Neural cell (in vitro differentiated cells): ENCODE data around the gene SSR2. TPM values are rescaled to one million over a fixed set of nuclear protein-coding genes. Genes with fewer than 3 reads are reported as not detected.

Experiments
- H2AFZ ChIP-seq: fragments of 200-600, 300-800 bp; sonication (generic), shearing (Covaris generic); 2 replicates; pipeline ENCODE4 v1.6.0; 2014; ENCODE audit warnings: low read depth, mild to moderate bottlenecking, antibody characterized with exemption, low read length, moderate library complexity
- H3F3A ChIP-seq: fragments of 200-600 bp; shearing (Covaris generic); 2 replicates; pipeline ENCODE4 v1.6.1; 2016; ENCODE audit warnings: mild to moderate bottlenecking, moderate library complexity, mixed read lengths, antibody characterized with exemption, low read length; ENCODE audit not compliant: insufficient read depth, poor library complexity, severe bottlenecking
- H3K27ac ChIP-seq: fragments of 200-600, 300-800 bp; sonication (generic), shearing (Covaris generic); 2 replicates; pipeline ENCODE4 v1.5.1; 2014; ENCODE audit warnings: mild to moderate bottlenecking, low read length, moderate library complexity
- H3K27me3 ChIP-seq: fragments of 300-800, 200-600 bp; sonication (generic), shearing (Covaris generic); 2 replicates; pipeline ENCODE4 v1.6.0; 2014; ENCODE audit warnings: mild to moderate bottlenecking, low read depth, low read length, moderate library complexity; ENCODE audit not compliant: insufficient read depth
- H3K36me3 ChIP-seq: fragments of 300-800, 200-600 bp; sonication (generic), shearing (Covaris generic); 2 replicates; pipeline ENCODE4 v1.5.1; 2014; ENCODE audit warnings: mild to moderate bottlenecking, antibody characterized with exemption, low read length, moderate library complexity; ENCODE audit not compliant: insufficient read depth
- H3K4me2 ChIP-seq: fragments of 300-800, 200-600 bp; sonication (generic), shearing (Covaris generic); 2 replicates; pipeline ENCODE4 v1.6.0; 2014; ENCODE audit warnings: mild to moderate bottlenecking, low read length
- H3K4me3 ChIP-seq: fragments of 300-800, 200-600 bp; sonication (generic), shearing (Covaris generic); 2 replicates; pipeline ENCODE4 v1.5.1; 2014; ENCODE audit warnings: mild to moderate bottlenecking, low read length, moderate library complexity
- H3K79me2 ChIP-seq: fragments of 200-600 bp; shearing (Covaris generic); replicated peaks from 2 replicates; pipeline ENCODE4 v1.6.0; 2014; ENCODE audit warnings: mild to moderate bottlenecking, low read length, moderate library complexity; ENCODE audit not compliant: insufficient read depth
- H3K9ac ChIP-seq: fragments of 300-800, 200-600 bp; sonication (generic), shearing (Covaris generic); 2 replicates; pipeline ENCODE4 v1.6.1; 2016; ENCODE audit warnings: mild to moderate bottlenecking, low read length, mixed read lengths
- H3K9me2 ChIP-seq: fragments of 200-600 bp; shearing (Covaris generic); 2 replicates; pipeline ENCODE4 v1.6.1; 2016; ENCODE audit warnings: mild to moderate bottlenecking, low read length, mixed read lengths; ENCODE audit not compliant: insufficient read depth
- H3K9me3 ChIP-seq: fragments of 200-600, 300-800 bp; sonication (generic), shearing (Covaris generic); 2 replicates; pipeline ENCODE4 v1.6.1; 2016; ENCODE audit warnings: mild to moderate bottlenecking, mixed run types, low read length, moderate library complexity, mixed read lengths
- H4K20me1 ChIP-seq: fragments of 200-600 bp; shearing (Covaris generic); 2 replicates; pipeline ENCODE4 v1.6.1; 2016; ENCODE audit warnings: mild to moderate bottlenecking, mixed run types; ENCODE audit not compliant: insufficient read depth
- CTCF ChIP-seq: fragments of 450-650 bp; IDR thresholded peaks from 2 replicates; pipeline ENCODE4 v1.5.1; 2014; ENCODE audit warnings: antibody characterized with exemption, mild to moderate bottlenecking, moderate library complexity; ENCODE audit not compliant: poor library complexity, severe bottlenecking
- EP300 ChIP-seq: fragments of 450-650 bp; conservative IDR thresholded peaks from 2 replicates; pipeline ENCODE4 v1.6.1; 2014; ENCODE audit warnings: antibody characterized with exemption, mild to moderate bottlenecking, moderate library complexity; ENCODE audit not compliant: poor library complexity, severe bottlenecking
- EZH2 ChIP-seq: fragments of 200-600, 300-800 bp; shearing (Covaris generic), sonication (generic); IDR thresholded peaks from 2 replicates; pipeline ENCODE4 v1.6.1; 2014; ENCODE audit warnings: antibody characterized with exemption, low read length, borderline replicate concordance, mild to moderate bottlenecking; ENCODE audit not compliant: insufficient read depth, poor library complexity, severe bottlenecking
- MXI1 ChIP-seq: fragments of 450-650 bp; conservative IDR thresholded peaks from 2 replicates; pipeline ENCODE4 v1.6.1; 2014; ENCODE audit warnings: antibody characterized with exemption, mild to moderate bottlenecking; ENCODE audit not compliant: poor library complexity, severe bottlenecking
- POLR2AphosphoS5 ChIP-seq: IDR thresholded peaks from 2 replicates; pipeline ENCODE4 v1.6.1; 2012
- RAD21 ChIP-seq: fragments of 450-650 bp; conservative IDR thresholded peaks from 2 replicates; pipeline ENCODE4 v1.6.1; 2014; ENCODE audit warnings: antibody characterized with exemption, mild to moderate bottlenecking, moderate library complexity
- REST ChIP-seq: IDR thresholded peaks from 2 replicates; pipeline ENCODE4 v1.6.1; 2012; ENCODE audit warnings: borderline replicate concordance
- SMC3 ChIP-seq: fragments of 450-650 bp; conservative IDR thresholded peaks from 2 replicates; pipeline ENCODE4 v1.6.1; 2014; ENCODE audit warnings: antibody characterized with exemption, mild to moderate bottlenecking, moderate library complexity; ENCODE audit not compliant: poor library complexity
- TAF1 ChIP-seq: IDR thresholded peaks from 2 replicates; pipeline ENCODE4 v1.6.1; 2012; ENCODE audit warnings: low read depth
- polyA plus RNA-seq: library from polyadenylated mRNA; depleted of rRNA; stranded (reverse); fragments of >200 nt; gene quantifications from 2 replicates; pipeline ENCODE4 v1.2.3, GENCODE V29; 2014

The SSR2 gene
- polyA plus RNA-seq, 1 donor from 2014 or later, result 473 TPM

GRCh38 chr1:156064615-156065014 is 43.9 kb upstream of the SSR2 start:
- Histone ChIP-seq H2AFZ (no peak overlapping the region), H3K27ac (no peak overlapping the region), H3K79me2 (no peaks in the 10 kb centered on the region), H3K9me3 (no peaks in the 10 kb centered on the region), H3K9me2 (no peaks in the 10 kb centered on the region), H4K20me1 (no peaks in the 10 kb centered on the region), H3K36me3 (no peaks in the 10 kb centered on the region), H3K27me3 (no peaks in the 10 kb centered on the region), H3K4me2 (no peak overlapping the region), H3F3A (no peaks in the 10 kb centered on the region), H3K9ac (no peak overlapping the region), H3K4me3 (no peak overlapping the region)
- TF ChIP-seq CTCF, result no peak
- no peak for TF ChIP-seq REST
- TF ChIP-seq TAF1, result no peak
- no peak for TF ChIP-seq RAD21
- TF ChIP-seq POLR2AphosphoS5, result no peak
- TF ChIP-seq EP300, result no peak
- no peak for TF ChIP-seq EZH2
- no peak for TF ChIP-seq MXI1
- TF ChIP-seq SMC3, result no peak

GRCh38 chr1:156063997-156064285 is 43.2 kb upstream of the SSR2 start:
- H3K27ac ChIP-seq, result no peak overlapping the region
- no peaks in the 10 kb centered on the region for H3K9me3 ChIP-seq
- no peaks in the 10 kb centered on the region for H3K36me3 ChIP-seq
- H3K9ac ChIP-seq, result no peak overlapping the region
- H3F3A ChIP-seq, result no peaks in the 10 kb centered on the region
- H3K27me3 ChIP-seq, result no peaks in the 10 kb centered on the region
- H4K20me1 ChIP-seq, result no peaks in the 10 kb centered on the region
- no peak overlapping the region for H2AFZ ChIP-seq
- H3K79me2 ChIP-seq, result no peaks in the 10 kb centered on the region
- H3K4me2 ChIP-seq, result no peak overlapping the region
- H3K9me2 ChIP-seq, result no peaks in the 10 kb centered on the region
- H3K4me3 ChIP-seq, result no peak overlapping the region
- no peak for TF ChIP-seq TAF1
- TF ChIP-seq EZH2, result no peak
- no peak for TF ChIP-seq POLR2AphosphoS5
- TF ChIP-seq REST, result no peak
- no peak for TF ChIP-seq EP300
- TF ChIP-seq RAD21, result no peak
- TF ChIP-seq CTCF, result no peak
- no peak for TF ChIP-seq SMC3
- no peak for TF ChIP-seq MXI1
